IPS DF 4.7 (cell line): ENCODE results near the gene FKBP2.

Experiments
- DNase-seq: peaks from one replicate; pipeline ENCODE4 v3.0.0-alpha.2; 2013; ENCODE audit warnings: low spot score; ENCODE audit errors: extremely low read depth

The FKBP2 gene

DNA sequence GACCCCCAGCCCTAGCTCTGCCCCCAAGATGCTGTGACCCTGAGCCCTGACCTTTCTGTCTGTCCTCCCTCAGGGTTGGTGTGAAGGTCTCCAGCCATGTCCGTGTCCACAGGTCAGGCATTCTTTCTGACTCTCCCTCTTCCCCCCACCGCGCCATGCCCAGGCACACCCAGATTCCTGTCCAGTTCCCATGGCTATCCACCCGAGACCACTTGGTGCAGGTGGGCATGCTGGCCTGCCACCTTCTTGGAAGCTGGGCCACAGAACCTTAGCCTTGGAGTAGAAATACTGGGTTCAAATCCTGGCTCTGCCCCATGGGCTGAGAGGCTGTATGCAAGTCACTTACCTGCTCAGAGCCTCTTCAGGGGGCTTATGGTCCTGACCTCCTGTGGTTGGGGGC, 8.1 kb downstream of the FKBP2 start:
- no peak for DNase-seq

DNA sequence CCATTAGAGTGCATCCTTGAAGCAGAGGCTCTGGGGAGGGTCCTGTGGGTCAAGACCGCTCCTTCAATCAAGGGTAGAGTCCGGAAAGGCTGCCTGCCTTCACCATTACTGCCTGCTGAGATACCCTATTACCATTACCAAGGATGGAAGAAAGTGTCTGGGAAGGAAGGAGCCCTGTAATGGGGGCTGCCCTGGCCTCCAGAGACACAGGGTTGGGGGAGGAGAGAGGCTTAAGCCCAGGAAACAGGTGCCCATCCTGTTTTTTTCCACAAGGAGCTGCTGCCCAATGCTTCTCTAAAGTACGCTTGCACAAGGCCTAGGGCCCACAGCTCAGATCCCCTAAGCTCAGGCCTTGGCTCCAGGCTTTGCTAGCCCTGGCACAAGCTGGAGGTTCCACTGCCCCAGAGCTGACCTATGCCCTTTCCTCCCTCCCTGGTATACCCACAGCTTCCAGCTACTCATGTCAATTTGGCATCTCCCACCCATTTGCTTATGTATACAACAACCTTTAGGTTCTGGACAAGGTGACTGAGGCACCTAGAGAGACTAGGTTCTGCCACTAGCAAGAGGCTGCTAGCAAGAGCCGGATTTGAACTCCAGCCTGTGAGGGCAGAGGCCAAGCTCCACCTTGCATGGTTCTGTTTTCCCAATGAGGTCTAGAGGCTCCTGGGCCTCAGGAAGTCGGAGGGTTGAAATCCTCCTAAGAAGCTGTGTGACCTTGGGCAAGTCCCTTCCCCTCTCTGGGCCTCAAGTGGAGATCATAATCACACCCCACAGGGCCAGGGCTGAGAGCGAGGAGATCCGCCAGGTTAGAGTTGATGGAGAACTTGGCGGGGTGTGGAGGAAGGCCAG, 8.9 kb downstream of the FKBP2 start:
- no peak for DNase-seq

DNA sequence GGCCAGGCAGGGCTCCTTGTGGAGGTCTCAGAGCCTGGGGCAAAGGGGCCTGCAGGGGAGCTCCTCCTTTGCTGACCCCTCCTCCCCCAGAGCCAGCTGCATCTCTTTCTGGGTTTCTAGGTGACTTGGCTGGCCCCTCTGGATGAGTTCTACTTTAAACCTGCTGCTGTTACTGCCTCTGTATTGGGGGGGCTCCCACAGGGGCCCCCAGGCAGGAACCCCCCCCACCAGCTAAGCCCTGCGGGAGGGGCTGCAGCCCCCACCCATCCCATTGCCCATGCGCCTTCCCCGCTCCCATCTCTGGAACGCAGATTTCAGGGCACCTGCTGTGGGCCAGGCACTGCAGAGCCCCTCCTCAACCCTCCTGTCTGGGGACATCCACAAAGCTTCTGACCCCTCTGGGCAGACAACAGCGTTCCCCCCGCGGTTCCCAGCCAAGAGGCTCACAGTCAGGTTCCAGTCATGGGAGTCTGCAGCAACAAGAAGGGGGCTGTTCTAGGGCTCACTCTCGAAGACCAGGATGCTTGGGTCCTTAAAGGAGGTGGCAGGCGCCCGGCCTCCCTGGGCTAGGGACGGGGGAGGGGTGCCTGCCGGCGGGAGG, 9.6 kb downstream of the FKBP2 start:
- DNase-seq = no peak

DNA sequence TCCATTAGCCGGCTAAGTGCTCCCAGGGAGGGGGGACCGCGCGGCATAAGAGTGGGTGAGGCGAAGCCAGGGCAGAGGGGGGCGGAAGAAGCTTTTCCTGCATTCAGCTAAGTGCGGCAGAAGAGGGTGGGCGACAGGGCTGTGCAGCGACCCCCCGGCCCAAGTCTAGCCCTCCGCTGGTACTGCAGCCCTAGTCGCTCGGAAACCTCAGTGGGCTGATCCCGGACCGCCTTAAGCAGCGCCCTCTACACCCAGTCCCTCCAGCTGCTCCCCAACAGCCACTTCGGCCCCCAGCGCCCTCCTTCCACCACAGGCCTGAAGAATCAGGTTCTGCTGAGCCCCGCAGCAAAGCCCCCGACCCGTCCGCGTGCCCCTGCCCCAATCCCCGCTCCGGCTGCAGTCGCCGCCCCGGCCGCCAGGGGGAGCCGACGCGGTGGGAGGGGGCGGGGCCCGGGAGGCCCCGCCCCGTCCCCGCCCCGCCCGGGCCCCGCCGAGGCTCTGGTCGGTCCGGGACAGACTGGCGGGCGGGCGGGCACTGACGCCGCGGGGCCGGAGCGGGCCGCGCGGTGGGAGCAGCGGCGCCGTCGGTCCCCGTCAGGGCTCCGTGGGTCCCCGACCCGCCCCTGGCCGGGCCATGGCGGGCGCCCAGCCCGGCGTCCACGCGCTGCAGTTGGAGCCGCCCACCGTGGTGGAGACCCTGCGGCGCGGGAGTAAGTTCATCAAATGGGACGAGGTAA, 10.3 kb downstream of the FKBP2 start, which contains the start of gene PLCB3:
Gene PLCB3 (plus strand): TSS at position 515 of the 737 bp plus-strand sequence. CDS start 120 bp downstream, at position 635.
- no peak for DNase-seq

DNA sequence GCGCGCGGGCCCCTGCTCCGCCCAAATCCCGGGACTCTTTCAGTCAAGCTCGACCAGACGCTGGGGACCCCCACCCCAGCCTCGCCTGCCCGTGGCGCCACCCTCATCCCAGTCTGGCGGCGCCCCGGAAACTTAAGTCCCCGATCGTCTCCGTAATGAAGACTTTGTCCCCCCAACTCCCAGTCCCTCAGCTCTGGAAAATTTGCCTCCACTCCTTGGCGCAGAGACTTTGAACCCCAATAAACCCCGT, 10.8 kb downstream of the FKBP2 start:
- no peak for DNase-seq

DNA sequence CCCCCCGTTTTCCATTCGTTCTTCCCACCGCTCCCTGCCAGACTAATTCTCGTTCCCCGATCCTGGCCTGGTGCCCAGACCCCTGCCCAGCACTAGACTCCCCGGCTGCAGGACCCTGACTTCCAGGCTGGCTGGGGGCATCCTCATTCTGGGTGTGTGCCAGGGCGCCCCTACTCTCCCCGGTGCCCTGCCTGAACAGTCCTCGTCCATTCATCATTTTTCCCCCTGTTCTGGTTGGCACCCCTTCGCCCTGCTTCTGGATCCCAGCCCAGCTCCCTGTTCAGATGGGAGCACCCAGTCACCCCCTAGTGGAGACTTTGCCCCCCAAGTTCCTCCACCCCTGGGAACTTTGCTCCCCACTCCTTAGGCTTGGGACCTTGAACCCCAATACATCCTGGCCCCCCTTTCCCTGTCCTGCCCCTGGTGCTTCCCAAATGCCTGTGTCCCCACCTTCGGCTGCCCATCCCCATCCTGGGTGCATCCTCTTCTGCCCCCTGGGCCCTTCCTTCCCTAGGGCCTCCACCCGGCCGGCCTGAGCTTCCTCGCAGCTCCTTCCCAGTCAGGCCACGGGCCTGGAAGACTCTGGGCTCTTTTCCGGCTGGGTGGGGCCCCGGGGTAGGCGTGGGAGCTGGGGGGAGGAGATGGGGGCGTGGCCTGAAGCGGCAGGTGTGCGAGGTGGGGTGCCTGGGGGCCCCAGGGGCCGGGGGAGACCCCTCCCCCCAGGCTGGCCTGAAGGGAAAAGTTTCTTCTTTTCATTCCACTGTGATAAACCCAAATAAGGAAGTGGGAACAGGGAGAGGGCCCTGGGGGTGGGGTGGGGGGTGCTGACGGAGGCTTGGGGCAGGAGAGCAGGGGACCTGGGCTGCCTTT, 11.3 kb downstream of the FKBP2 start:
- no peak for DNase-seq

DNA sequence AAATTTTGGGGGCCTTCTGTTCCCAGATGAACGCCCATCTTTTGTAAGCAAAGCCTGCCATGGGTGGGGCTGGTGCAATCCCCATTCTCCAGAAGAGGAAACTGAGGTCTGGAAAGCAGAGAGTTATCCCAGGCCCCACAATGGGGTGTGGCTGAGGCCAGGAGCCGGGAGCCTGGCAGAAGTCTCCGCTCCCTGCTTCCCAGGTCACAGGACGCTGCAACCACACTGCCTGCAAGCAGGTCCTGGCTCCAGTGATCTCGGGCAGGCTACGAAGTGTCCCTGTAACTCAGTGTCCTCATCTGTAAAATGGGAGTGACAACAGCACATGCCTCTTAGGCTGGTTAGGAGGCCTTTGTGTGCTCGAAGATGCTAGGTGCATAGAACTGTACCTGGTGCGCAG, 12.1 kb downstream of the FKBP2 start:
- DNase-seq = no peak

DNA sequence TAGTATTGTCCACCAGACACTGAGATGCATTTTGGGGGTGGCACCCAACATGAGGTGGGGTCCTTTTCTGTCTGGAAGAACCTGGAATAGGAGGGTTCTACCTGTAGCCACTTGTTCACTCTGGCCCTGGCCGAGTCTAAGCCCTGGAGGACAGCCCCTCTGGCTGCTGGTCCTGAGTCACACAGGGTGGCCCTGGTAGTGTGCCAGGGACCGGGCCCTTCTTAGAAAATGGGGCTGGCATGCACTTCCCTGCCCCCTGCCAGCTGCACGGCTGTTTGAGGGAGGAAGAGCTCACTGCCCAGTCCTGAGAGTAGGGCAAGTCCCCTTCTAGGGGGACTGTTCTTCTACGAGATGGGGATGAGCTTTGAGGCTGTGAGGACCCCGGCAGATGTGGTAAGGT, 12.6 kb downstream of the FKBP2 start:
- no peak for DNase-seq

DNA sequence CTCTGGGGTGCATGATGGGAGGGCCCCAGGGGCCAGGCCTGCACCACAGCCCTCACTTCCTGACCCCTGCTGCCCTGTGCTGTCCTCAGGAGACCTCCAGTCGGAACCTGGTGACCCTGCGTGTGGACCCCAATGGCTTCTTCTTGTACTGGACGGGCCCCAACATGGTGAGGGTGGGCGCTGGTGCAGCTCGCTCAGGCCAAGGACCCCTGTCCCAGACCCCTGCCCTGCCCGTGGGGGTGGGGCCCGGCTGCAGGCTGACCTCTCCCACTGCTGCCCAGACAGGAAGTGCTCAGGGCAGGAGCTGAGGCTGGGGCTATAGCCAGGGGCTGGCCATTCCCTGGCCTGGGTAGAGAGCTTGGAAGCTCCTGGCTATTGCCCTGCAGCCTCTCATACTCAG, 13.4 kb downstream of the FKBP2 start:
- DNase-seq = no peak

DNA sequence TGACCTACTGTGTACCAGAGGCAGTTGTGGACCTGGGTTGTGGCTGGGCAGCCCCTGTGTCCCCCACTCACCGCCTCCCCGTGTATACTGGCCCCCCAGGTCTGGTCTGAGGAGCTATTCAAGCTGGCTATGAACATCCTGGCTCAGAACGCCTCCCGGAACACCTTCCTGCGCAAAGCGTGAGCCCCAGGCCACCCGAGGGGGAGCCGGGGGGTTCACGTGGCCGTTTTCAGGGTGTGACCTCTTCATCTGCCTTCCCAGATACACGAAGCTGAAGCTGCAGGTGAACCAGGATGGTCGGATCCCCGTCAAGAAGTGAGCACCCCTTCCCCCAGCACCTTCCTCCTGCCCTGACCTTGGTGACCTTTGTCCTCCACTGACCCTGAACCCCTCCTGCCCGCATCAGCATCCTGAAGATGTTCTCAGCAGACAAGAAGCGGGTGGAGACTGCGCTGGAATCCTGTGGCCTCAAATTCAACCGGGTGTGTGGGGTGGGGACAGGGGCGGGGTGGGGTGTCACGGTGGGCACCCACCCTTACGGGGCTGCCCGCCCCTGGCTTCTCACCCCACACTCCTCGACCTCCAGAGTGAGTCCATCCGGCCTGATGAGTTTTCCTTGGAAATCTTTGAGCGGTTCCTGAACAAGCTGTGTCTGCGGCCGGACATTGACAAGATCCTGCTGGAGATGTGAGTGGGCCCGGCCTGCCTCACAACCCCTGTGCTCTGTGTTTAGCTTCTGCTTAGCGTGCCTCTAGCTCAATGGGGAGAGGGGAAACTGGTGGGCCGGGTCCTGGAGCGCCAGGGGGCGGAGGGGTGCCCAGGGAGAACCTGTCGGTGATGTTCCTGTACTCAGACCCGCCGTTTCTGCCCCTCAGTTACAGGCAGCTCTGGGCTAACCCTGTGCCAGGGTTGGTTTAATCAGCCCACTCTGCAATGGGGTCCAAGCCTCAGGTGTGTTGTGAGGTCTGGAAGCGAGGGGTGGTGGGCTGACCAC, 14.5 kb downstream of the FKBP2 start:
- DNase-seq = no peak

DNA sequence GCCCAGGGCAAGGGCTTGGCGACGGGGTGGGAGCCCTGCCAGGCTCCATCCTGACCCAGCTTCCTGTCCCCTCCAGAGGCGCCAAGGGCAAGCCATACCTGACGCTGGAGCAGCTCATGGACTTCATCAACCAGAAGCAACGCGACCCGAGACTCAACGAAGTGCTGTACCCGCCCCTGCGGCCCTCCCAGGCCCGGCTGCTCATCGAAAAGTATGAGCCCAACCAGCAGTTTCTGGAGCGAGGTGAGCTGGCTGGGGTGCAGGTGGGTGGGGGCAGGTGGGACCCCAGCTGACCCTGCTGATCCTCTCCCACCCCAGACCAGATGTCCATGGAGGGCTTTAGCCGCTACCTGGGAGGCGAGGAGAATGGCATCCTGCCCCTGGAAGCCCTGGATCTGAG, 15.4 kb downstream of the FKBP2 start:
- DNase-seq = no peak

DNA sequence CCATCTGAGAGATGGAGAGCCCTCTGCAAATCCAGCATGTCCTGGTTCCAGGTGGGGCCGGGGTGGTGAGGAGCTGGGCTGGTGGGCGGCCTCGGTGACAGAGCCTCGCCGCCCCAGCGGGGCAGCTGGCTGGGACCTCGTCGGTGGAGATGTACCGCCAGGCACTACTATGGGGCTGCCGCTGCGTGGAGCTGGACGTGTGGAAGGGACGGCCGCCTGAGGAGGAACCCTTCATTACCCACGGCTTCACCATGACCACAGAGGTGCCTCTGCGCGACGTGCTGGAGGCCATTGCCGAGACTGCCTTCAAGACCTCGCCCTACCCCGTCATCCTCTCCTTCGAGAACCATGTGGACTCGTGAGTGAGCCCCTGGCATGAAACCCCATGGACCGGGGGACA, 17.5 kb downstream of the FKBP2 start:
- DNase-seq = no peak

DNA sequence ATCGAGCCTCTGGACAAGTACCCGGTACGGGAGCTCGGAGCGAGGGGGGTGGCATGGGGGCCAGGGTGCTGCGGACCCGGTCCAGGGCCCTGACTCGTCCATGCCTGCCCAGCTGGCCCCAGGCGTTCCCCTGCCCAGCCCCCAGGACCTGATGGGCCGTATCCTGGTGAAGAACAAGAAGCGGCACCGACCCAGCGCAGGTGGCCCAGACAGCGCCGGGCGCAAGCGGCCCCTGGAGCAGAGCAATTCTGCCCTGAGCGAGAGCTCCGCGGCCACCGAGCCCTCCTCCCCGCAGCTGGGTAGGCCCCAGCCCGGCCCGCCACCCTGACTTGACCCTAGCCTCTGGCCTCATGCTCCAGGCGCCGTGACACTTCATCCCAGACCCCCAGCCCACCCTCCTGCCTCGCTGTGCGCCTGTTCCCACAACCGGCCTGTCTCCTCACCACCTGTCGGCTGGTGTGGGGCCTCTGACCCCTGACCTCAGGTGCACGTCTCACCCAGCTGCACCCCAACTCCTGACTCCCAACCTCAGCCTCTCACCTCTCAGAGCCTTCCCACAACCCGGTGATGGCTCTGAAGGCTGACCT, 18.1 kb downstream of the FKBP2 start:
- DNase-seq = no peak

DNA sequence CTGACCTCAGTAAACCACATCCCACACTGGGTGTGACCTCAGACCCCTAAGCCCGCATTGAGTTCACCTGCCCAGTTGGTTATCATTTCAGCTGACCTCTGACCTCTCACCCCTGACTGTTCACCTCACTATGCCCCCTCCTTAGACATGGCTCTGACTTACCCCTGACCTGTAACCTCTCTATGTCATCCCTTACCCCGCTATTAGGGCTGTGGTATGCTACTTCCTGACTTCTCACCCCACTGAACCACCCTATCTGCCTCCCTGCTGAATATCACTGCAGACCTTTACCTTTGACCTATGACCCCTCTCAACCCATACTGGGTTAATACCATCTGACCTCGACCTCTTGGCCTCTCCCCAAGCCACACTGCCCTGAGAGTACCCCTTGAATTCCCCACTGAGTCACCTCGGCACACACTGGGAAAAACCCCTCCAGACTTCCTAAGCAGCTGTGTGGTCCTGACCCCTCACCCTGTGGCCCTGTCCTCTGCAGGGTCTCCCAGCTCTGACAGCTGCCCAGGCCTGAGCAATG, 18.7 kb downstream of the FKBP2 start:
- no peak for DNase-seq

DNA sequence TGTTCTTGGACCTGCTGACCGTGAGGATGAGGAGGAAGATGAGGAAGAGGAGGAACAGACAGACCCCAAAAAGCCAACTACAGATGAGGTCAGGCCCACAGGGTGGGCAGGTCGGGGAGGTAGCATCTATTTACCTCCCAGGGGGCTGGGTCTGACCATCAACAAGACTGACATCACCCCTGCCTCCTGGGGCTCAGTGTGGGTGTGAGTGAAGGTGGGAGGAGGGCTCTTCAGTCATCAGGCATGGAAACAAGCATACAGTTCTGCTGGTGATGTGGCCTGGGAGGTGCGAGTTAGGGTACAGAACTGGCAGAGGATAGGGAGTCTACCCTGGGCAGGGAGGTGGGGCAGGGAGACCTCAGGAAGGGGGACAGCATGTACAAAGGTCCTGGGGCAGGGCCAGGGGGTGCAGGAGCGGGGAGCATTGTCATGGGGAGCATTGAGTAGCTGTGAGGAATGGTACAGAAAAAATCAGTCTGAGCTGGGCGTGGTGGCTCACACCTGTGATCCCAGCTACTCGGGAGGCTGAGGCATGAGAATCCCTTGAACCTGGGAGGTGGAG, 19.3 kb downstream of the FKBP2 start:
- no peak for DNase-seq

DNA sequence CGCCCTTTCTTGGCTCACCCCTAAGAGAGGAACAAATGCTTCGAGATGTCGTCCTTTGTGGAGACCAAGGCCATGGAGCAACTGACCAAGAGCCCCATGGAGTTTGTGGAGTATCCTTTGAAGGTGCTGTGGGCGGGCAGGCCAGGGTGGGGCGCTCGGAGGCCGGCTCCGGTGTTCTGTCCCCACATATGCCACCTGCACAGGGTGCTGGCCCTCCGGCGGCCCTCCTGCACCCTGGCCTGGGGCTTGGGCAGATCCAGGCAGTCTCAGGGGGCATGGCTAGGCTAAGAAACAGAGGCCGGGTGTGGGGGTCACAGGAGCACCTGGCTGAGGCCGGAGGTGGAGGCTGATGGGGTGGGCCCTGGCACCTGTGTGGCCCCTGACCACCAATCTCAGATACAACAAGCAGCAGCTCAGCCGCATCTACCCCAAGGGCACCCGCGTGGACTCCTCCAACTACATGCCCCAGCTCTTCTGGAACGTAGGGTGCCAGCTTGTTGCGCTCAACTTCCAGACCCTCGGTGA, 20.7 kb downstream of the FKBP2 start:
- no peak for DNase-seq

DNA sequence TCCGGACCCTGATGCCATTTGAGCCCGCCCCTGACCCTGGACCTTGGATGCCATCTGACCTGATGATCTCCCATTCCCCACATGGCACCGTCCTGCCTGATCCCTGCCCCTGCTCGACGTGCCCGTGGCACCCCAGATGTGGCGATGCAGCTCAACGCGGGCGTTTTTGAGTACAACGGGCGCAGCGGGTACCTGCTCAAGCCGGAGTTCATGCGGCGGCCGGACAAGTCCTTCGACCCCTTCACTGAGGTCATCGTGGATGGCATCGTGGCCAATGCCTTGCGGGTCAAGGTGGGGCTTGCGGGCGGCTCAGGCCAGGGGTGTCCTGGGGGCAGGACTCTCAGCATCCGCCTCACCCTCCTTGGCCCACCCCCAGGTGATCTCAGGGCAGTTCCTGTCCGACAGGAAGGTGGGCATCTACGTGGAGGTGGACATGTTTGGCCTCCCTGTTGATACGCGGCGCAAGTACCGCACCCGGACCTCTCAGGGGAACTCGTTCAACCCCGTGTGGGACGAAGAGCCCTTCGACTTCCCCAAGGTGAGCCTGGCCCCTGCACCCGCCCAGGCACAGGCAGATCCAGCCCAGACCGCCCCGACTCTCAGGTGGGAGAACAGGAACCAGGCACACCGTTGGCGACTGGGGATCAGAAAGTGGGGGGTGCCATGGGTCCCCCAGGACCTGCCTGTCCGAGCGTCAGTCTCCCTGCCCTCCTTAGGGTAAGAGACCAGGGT, 21.5 kb downstream of the FKBP2 start:
- DNase-seq = no peak
